HG03442 (cell line): Measurements from ENCODE around the gene PCCA.
"Not testable (repeated sequence)": the region's sequence is repeated elsewhere in the genome, so short reads cannot be mapped to it uniquely, and the experiment has no call there.

Experiments
- ATAC-seq: cut with Tn5 transposase; IDR thresholded peaks from one replicate; pipeline ENCODE4 v1.9.1; 2021; ENCODE audit warnings: mild to moderate bottlenecking, moderate library complexity; ENCODE audit not compliant: unreplicated experiment

The PCCA gene

GRCh38 chr13:100088644-100089464, at the start of gene PCCA:
PCCA (plus strand) TSS chr13:100089093; CDS start chr13:100089121, 28 bp downstream.
- ATAC-seq, result peak; percentile 96

- no peak for ATAC-seq
These were observed 49.2 kb upstream of the PCCA start for GRCh38 chr13:100039740-100040139.

- no peak for ATAC-seq
These were observed 48.7 kb upstream of the PCCA start for GRCh38 chr13:100040196-100040595.

GRCh38 chr13:100044936-100045335, 44.0 kb upstream of the PCCA start:
- no peak for ATAC-seq

GRCh38 chr13:100045355-100045754, 43.5 kb upstream of the PCCA start:
- no peak for ATAC-seq

- ATAC-seq, result no peak
These were observed 37.8 kb upstream of the PCCA start for GRCh38 chr13:100051070-100051469.

GRCh38 chr13:100059827-100060226, 29.1 kb upstream of the PCCA start:
- ATAC-seq, result no peak

- no peak for ATAC-seq
These were observed 25.6 kb upstream of the PCCA start for GRCh38 chr13:100063333-100063732.

GRCh38 chr13:100063906-100064305, 25.0 kb upstream of the PCCA start:
- ATAC-seq, result no peak

- ATAC-seq, result no peak
These were observed 20.6 kb upstream of the PCCA start for GRCh38 chr13:100068133-100068931.

- ATAC-seq, result no peak
These were observed 19.6 kb upstream of the PCCA start for GRCh38 chr13:100069278-100069677.

GRCh38 chr13:100075700-100076587, 12.9 kb upstream of the PCCA start:
- ATAC-seq, result no peak

- not testable (repeated sequence) for ATAC-seq
These were observed 9.9 kb upstream of the PCCA start for GRCh38 chr13:100079003-100079402.

- ATAC-seq, result not testable (repeated sequence)
These were observed 5.5 kb upstream of the PCCA start for GRCh38 chr13:100083401-100083800.

GRCh38 chr13:100088273-100088643, 635 bp upstream of the PCCA start:
- ATAC-seq, result no peak

- ATAC-seq, result peak; percentile 23
These were observed 656 bp downstream of the PCCA start for GRCh38 chr13:100089465-100090032.

GRCh38 chr13:100090861-100091260, 2.0 kb downstream of the PCCA start:
- no peak for ATAC-seq

- no peak for ATAC-seq
These were observed 2.5 kb downstream of the PCCA start for GRCh38 chr13:100091391-100091790.

GRCh38 chr13:100092273-100092672, 3.4 kb downstream of the PCCA start:
- ATAC-seq, result not testable (repeated sequence)

GRCh38 chr13:100095498-100095897, 6.6 kb downstream of the PCCA start:
- ATAC-seq, result no peak

GRCh38 chr13:100096526-100096925, 7.6 kb downstream of the PCCA start:
- no peak for ATAC-seq
